GM12873 (cell line): ENCODE data around the gene TEX22.

Experiments
- TF ChIP-seq, protein P1 (sequence below): IDR thresholded peaks from 2 replicates; pipeline ENCODE4 v1.5.1; 2012; ENCODE audit warnings: low read depth, mild to moderate bottlenecking, moderate library complexity, low read length, control low read depth; ENCODE audit not compliant: insufficient read depth; ENCODE audit errors: missing control alignments

The TEX22 gene

DNA sequence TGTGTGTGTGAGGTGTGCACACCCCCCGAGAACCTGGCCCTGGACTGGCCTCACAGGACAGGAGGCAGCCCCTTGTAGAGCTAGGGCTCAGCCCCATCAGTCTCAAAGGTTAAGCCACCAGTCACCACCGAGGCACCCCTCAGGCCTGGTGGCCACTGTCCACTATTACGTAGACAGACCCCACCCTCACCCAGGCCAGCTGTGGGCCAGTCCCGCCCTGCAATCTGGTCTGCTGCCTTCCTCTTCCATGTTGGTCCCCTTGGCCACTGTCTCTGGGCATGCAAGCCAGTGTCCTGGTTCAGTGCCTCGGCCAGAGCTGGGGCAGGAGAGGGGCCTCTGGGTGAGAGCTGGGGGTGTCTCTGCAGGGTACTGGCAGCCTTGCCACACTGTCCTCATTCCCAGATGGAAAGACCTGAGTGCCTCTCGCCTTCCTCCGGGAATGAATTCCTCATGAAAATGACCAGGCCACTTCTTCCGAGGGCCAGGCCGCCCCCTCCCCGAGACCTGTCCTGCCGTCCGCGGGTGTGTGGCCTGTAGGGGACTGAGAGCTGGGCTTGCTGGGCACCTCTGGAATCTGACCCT lies 897 bp upstream of the TEX22 start:
- TF ChIP-seq, protein P1, sequence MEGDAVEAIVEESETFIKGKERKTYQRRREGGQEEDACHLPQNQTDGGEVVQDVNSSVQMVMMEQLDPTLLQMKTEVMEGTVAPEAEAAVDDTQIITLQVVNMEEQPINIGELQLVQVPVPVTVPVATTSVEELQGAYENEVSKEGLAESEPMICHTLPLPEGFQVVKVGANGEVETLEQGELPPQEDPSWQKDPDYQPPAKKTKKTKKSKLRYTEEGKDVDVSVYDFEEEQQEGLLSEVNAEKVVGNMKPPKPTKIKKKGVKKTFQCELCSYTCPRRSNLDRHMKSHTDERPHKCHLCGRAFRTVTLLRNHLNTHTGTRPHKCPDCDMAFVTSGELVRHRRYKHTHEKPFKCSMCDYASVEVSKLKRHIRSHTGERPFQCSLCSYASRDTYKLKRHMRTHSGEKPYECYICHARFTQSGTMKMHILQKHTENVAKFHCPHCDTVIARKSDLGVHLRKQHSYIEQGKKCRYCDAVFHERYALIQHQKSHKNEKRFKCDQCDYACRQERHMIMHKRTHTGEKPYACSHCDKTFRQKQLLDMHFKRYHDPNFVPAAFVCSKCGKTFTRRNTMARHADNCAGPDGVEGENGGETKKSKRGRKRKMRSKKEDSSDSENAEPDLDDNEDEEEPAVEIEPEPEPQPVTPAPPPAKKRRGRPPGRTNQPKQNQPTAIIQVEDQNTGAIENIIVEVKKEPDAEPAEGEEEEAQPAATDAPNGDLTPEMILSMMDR = no peak

DNA sequence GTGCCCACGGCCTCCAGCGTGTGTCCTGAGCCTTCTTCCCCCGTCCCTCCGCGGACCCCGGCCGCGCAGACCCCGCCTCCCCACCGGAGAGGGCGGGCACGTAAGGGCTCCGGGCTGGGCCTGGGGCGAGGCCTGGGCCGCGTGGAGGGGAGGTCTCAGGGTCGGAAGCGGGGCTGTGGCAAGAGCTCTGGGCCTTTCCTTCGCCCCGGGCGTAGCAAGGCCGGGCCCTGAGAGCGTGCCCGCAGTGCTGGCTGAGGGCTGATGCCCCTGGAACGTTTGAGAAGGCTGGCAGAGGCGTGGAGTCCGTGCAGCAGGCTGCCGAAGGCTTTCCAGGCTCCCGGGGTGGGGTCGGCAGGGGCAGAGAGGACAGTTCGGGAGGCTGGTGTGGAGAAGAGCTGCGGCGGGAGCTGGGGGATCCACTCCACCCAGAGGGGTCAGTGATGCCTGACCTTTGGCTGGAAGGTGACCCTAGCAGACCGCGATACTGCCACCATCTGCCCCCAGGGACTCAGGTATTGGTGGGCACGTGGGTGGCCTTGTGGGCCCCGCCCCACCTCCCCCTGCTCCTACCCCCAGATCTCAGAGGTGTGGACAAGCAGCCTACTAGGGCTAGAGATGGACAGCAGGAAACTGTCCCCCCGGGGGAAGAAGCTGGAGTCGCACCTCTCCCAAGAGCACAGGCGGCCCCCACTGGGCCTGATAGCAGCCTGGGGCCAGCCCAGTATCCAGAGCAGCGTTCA lies 558 bp downstream of the TEX22 start:
- TF ChIP-seq, protein P1 = no peak

DNA sequence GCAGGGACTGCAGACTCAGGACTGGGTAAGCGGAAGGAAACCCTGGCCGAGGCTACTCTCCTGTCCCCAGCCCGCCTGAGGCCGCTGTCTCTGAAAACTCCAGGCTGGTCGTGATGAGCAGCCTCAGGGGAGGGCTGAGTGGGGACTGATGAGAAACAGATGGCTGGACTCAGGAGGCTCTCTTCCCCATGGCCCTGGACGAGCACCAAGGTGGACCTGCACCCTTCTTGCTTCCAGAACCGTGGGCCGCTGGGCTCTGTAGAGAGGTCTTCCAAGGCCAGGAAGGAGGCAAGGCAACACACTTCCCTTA lies 1.1 kb downstream of the TEX22 start:
- TF ChIP-seq, protein P1 = no peak

DNA sequence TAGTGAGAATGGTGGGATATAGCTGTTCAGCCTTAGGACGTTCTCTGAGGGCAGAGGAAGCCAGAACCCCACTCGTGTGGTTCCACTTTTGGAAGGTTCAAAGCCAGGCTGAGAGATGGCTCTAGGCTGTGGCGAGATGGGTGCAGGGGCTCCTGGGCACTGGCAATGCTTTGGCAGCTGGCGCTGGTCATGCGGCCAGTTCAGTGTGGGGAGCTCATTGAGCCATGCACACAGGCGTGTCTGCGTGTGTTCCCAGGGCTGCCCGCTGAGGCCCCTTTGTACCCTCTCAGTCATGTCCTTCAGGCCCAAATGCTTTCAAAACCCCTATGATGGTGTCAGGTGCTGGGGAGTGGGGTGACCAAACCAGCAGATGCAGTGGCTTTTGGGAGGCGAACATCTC lies 1.7 kb downstream of the TEX22 start:
- TF ChIP-seq, protein P1 = no peak

DNA sequence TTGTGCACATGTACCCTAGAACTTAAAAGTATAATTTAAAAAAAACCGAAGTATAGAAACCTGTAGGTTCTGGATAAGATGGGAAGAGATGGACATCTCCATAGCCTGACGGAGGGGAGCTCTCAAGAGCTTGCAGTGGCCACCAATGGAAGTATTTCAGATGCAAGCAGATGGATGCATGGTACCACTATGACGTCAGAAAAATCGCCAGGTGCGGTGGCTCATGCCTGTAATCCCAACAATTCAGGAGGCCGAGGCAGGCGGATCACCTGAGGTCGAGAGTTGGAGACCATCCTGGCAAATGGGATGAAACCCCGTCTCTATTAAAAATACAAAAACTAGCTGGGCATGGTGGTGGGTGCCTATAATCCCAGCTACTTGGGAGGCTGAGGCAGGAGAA lies 3.4 kb downstream of the TEX22 start:
- TF ChIP-seq, protein P1 = no peak

DNA sequence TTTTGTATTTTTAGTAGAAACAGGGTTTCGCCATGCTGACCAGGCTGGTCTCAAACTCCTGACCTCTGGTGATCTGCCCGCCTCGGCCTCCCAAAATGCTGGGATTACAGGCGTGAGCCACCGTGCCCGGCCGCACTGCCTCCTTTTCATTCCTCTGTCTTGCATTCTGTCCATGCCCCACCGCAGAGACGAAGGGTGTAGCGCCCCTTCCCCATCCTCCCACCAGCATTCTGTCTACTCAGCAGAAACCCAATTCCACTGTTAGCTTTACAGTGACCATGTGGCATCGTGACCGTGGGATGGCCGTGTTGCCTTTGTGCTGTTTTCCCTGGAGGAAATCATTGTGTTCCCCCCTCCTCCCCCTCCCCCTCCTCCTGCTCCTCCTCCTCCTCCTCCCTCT lies 10.3 kb downstream of the TEX22 start:
- TF ChIP-seq, protein P1 = no peak

DNA sequence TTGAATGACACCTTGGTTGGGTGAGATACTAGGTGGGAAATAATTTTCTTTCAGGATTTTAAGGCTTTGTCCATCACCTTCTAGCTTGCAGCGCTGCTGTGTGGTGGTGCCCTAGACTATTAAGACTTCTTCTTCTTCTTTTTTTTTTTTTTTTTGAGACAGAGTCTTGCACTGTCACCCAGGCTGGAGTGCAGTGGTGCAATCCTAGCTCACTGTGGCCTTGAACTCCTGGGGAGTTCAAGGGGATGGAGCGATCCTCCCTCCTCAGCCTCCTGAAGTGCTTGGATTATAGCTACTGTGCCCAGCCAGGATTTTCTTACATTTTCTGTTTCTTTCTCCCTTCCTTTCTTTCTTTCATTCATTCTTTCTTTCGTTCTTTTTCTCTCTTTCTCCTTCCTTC lies 11.0 kb downstream of the TEX22 start:
- TF ChIP-seq, protein P1 = no peak
